DMS53 (cell line): ENCODE data around the gene CUL7.
A peak's percentile ranks its signal among the peaks of the same experiment; 100 is the strongest.
"Not testable (repeated sequence)": the region's sequence is repeated elsewhere in the genome, so short reads cannot be mapped to it uniquely, and the experiment has no call there.

Source experiments
- DNase-seq: peaks from one replicate; lab custom pipeline; 2025; lab: John Stamatoyannopoulos, UW

Gene CUL7

DNA sequence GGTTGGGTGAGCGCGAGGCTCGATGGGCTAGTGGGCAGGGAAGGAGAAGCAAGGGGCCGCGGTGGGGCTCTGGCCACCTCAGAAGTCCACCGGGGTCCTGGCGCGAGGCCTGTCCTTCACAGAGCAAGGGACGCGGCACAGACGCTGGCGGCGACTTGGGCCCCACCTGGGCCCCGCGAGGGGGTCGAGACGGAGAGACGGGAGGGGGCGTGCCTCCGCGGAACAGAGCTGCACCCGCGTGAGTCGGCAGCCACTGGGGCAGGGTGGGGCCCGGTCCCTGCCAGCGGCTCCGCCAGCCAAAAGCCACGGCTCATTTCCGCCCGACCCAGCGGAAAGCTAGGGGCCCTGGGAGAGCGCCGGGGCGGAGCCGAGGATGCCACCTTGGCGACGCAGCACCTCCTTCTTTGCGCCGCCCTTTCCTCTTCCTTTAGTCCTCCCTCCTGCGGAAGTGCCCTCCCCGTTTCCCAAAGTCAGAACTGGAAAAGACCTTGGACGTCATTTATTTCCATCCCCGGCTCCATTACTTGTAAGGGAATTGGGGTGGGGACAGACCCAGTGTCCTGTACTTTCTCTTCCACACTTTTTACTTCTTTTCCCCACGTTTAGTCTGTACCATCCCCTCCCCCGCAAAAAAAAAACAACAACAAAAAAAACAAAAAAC, at the start of gene CUL7:
Gene CUL7 (minus strand): TSS at position 307 of the 661 bp plus-strand sequence. CDS start 1,063 bp downstream, outside the sequence.
- peak; percentile 98 for DNase-seq

DNA sequence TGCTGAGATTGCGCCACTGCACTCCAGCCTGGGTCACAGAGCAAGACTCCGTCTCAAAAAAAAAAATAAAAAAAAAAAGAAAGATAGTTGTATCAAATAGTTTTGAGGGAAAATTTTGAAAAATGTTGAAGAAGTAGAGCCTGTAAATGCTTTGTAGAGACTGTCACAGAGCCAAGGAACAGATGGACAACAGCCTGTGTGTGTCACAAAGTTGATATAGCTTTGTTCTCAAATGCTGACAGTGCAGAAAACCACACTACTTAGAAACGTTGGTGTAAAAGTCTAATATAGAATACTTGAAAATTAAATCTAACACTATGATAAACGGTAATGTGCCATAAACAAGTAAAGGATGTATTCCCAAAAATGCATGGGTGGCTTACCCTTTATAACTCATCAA, 47.8 kb upstream of the CUL7 start:
- no peak for DNase-seq

DNA sequence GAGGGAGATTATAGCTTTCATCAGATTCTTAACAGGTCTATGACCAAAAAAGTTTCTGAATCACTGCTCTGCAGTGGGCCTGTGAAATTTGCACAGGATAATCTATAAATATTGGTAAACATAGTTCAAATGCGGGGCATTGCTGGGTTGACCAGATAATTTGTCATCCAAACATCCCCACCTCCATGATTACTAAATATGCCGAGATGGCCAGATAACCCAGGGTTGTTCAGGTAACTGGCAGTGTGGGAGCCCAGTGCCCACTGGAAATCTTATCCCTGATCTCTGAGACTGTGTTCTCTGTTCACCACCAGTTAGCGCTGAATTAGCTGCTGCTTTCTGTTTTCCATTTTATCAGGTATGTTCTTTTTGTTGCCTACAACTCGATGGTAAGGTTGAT, 43.9 kb upstream of the CUL7 start:
- no peak for DNase-seq

DNA sequence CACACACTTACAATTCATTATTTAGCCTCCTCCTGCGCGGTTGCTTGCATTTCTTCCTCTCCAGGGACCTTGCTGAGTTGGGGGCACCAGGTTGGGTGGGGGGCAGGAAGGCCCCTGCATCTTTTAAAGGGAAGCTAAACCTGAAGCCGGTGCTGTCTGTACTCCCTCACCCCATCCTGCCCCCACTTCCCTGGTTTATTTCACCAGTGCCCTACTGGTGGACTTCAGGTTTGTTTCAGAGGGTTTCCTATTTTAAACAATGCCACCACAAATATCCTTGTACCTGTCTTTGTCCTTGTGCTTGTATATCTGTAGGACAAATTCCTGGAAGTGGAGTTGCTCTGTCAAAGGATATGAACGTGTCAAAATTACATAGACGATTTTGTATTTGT, 43.4 kb upstream of the CUL7 start:
- DNase-seq = no peak

DNA sequence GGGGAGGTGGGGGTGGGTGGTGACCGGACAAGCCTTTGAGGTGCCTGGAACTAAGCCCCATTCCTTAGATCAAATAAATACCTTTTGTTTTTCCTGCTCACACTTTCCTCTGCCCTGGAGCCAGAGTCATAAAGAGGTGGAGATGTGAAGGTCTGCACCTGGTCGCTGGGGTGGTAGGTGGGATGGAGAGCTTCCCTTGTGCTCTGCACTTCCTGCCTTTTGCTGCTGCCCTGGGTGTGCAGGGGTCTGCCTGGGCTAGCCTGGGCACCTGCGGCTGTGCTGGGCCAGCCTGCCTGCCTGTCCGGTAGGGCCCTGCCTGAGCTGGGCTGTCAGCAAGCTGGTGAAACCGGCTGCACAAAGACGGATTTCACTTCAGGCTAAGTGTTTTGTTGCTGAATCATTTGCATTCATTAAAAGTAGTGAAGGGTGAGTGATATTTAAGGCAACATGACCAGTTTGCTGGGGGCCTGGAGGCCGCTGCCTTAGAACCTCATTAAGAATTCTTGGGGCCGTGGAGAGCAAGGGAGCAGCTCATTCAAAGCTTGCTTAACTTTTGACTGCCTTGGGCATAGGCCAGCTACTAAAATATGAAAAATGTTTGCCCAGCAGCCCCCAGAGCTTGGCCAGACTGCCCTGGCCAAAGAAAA, 42.9 kb upstream of the CUL7 start:
- DNase-seq = no peak

DNA sequence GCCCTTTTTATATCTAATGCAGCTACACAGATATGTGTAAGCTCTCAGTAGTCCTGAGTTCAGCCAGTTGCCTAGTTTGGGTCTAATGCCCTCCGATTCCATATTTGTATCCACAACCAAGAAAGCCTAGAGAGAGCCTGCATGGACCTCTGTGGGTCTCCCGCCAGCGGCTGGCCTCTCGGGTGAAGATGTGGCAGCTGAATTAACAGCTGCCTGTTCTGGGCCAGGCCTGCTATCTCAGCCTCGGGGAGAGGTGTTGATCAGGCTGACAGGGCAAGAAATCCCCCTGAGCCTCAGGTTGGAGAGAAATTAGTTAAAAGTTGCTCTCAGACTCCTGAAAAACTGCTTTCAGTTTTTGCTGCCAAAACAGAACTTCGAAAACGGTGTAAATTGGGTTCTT, 42.3 kb upstream of the CUL7 start:
- no peak for DNase-seq

DNA sequence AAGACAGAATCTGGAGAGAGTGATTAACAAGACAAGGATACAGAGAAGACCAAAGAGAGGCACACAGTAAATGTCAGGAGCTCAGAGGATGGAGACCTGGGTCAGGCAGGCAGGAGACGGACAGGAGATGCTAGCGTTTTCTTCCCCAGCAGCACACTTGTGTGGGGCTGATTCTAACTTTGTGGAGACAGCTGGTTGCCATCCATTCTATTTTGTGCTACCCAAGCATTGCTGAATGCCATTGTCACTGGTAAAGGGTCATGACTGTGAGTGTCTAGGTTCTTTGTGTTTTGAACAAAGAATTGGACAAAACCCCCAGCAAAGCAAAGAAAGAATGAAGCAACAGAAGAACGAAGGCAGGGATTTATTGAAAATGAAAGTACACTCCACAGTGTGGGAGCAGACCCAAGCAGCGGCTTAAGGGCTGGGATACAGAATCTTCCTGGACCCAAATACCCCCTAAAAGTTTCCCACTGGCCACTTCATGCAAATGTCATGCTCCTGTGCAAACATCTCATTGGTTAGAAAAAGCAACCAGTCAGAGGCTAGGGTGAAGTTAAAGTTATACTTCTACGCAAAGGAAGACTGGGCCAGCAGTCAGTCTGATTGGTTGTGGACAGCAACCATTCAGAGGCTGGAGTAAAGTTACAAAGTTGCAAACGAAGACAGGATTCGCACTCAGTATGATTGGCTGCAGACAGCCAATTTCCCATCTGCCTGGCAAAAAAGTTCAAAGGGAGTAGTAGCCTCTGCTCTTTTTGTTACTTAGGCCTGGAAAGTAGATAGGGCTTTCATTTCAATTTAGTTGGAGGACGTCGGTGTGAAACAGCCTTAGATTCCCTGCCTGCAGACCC, 40.0 kb upstream of the CUL7 start:
- DNase-seq = no peak

DNA sequence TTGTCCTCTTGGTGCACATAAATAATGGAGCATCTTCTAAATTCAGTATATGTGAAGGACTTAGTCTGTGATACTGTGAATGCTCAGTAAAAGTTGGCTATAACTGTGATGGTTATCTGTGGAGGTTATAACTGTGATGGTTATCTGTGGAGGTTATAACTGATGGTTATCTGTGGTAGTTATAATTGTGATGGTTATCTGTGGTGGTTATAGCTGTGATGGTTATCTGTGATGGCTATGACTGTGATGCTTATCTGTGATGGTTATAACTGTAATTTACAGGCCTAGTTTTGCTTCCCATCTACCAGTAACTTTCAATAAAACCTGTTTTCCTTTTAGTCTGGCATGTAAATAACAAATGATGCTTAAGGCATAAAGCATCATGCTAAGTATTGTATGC, 39.0 kb upstream of the CUL7 start:
- no peak for DNase-seq

DNA sequence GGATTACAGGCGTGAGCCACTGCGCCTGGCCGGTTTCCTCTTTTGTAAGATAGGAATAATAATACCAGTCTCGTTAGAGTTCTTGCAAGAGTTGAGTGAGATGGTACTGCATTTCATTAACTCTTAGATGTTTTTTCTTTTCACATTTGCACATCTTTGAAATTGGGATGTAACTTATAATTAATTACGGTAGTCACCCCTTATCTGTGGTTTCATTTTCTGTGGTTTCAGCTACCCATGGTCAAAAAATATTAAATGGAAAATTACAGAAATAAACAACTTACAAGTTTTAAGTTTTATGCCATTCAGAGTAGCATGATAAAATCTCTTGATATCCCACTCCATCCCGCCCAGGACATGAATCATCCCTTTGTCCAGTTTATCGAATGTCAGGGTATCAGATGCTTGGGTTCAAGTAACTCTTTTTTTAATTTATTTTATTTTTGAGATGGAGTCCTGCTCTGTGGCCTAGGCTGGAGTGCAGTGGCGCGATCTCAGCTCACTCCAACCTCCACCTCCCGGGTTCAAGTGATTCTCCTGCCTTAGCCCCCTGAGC, 37.9 kb upstream of the CUL7 start:
- DNase-seq = no peak

DNA sequence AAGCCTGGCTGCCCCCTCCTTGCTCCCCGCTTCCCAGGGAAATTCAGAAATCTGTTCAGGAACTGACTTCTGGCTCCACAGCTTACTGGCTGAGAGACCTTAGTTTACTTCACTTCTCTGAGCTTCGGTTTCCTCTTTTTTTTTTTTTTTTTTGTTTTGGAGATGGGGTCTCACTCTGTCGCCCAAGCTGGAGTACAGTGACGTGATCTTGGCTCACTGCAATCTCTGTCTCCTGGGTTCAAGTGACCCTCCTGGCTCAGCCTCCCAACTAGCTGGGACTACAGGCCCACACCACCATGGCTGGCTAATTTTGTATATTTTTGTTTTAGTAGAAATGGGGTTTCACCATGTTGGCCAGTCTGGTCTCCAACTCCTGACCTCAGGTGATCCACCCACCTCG, 37.4 kb upstream of the CUL7 start:
- no peak for DNase-seq

DNA sequence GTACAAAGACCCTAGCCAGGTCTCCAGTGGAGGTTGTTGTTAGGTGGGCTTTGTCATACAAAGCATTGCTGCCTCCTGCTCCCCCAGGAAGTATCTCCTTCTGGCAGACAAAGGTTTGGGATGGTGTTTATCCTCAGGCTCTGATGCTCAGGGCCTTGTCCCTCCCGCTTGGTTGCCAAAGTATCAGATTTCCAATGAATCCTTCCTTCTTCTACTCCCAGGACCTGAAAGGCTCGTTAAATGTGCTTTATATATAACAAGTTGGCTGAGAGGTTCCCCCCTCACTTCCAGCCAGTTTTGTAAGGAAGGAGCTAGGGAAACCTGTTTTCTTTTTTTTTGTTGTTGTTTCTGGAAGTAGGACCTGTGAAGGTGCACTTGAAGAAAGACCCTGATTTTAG, 36.9 kb upstream of the CUL7 start:
- DNase-seq = peak; percentile 10

DNA sequence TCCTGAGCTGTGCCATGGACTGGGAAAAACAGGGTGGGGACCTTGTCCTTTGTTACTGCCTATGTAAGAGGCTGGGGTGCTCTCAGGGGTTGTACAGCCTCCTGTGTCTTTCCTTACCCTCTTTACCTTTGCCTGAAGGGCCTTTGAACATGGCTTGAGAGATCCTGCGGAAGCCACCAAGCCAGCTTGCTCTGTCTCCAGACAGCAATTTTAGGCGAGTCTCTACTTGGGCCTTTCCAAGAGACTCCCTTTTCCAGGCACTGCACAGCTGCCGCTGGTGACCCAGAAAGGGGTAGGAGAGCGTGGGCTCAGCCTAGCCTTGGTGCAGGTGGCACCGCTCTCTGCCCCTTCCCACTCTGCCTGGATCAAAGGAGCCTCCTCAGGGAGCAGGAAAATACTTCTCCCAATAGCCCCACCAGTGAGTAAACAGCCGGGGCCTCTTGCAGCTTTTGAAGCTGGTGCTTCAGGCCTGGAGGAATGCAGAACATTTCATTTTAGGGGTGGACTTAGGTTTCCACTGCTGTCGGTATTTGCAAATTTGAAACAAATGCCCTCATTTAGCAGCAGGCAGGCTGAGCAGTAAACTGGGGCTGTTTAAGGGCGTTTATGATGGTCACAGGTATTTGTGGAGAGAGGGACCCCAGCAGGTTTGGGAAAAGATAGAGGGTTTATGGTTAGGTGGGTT, 36.4 kb upstream of the CUL7 start:
- no peak for DNase-seq

DNA sequence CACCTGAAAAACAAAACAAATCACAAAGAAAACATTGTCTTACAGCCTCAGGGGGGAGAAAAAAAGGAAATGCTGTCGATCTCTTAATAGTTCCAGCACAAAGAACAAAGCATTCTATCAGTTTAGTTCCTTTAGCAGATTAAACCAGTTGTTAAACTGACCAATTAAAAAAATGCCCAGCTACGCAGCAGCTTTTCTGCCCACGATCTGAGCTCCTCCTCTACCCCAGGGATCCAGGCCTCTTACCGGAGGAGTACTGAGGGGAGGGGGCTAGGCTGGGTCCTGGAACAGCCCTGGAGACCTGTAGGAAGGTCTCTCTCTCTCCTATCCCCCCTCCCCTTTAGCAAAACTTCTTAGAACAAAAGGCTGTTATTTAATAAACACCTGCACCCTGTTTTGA, 35.8 kb upstream of the CUL7 start:
- no peak for DNase-seq

DNA sequence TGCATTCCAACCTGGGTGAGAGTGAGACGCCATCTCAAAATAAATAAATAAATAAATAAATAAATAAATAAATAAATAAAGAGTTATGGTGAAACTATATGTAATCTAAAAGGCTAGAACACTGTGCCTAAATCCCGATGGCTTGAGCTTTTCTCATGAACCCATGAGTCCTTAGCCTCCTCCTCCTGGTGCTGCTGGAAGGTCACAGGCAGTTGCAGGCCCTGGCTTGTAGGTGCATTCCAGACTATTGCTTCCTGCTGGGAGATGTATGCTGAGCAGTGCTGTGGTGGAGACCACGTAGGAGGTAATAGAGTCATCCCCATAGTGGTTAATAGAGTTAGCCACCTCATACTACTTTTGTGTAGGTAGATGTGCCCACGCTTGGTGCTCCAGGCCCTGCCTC, 35.0 kb upstream of the CUL7 start:
- DNase-seq = no peak

DNA sequence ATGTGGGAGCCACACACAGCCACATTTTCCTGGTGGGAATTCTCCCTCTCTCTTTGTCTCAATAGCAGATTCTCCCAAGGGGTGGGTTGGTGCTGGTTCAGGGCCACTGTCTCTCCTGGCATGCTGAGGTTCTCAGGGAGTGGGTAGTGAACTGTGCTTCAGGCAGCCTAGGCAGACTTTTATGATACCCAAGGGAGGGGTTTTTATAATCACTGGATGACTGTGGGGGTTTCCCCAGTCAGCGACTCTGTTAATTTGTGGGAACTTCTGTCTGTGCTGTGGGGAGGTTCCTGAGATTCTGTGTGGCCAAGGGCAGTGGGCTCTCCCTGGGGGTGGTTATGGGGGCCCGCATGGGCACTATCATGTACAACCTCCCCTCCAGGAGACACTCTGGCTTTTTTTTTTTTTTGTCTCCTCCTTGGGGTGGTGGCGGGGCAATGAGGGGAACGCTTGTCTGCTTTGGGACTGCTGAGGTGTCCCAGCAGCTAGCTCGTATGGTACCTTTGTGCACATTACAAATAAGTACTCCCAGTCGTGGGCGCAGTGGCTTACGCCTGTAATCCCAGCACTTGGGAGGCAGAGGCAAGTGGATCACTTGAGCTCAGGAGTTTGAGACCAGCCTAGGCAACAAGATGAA, 32.5 kb upstream of the CUL7 start:
- DNase-seq = no peak

DNA sequence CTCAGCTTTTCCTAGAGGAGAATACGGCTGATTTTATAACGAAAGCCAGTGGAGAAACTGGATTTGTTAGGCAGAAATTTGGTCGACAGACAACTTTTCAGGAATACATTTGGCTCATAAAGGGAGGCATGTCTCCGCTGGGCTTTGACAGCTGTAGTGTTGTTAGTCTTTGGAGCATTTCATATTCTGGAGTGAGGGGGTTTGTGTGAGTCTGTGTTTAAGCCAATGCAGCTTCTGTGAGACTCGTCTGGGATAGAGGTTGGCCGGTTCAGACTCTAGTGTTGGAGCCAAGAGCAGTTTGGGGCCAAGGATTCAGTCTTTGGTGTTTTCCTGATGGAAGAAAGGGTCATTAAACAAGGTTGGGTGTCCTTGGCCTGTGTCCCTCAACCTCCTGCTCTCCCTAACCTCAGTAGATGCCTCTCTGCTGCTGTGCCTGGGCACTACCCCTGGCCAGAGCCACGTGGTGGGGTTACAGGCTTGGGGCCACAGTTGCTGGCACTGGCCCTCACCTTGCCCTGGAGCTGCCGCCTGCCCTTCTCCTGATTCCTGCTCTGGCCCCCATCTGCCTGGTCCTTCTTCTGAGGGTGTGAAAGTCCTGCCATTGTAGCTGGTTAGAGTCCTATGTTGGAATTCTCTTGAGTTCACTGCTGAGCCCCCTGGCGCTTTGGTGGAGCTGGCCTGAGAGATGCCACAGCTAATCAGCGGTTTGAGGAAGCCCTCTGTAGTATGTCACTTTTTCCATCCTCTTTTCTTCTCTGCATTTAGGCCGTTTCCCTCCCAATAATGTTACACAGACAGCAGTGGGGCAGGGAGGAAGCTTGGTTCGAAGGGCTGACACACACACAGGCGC, 29.4 kb upstream of the CUL7 start:
- DNase-seq = no peak

DNA sequence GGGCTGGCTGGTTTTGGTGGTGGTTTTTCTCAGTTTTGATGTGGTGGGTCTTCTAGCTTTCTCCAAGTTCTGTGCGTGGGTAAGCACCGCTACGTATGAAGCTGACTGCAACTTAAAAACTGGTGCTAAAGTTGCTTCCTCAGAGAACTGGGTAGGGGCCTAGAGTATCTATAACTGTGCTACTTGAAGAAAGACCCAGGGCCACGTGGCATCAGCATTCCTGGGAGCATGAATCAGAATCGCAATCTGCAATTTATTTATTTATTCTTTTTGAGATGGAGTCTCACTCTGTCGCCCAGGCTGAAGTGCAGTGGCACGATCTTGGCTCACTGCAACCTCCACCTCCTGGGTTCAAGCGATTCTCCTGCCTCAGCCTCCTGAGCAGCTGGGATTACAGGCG, 28.3 kb upstream of the CUL7 start:
- not testable (repeated sequence) for DNase-seq

DNA sequence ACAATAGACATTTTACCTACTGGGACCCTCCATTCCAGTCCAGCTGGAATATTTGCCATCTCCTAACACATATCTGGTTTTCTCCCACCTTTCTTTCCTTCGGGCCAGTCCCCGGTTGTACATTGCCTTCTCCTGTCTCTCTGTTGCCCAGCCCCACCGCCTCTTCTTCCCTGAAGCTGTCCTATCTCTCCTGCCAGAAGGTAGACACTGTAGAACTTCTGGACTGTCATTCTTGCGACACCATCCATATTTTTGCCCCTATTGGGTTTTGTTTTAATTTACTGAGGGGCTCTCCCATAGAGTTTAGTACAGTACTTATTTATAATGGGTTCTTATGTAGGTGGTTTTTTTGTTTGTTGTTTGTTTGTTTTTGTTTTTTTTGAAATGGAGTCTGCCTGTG, 27.4 kb upstream of the CUL7 start:
- no peak for DNase-seq

DNA sequence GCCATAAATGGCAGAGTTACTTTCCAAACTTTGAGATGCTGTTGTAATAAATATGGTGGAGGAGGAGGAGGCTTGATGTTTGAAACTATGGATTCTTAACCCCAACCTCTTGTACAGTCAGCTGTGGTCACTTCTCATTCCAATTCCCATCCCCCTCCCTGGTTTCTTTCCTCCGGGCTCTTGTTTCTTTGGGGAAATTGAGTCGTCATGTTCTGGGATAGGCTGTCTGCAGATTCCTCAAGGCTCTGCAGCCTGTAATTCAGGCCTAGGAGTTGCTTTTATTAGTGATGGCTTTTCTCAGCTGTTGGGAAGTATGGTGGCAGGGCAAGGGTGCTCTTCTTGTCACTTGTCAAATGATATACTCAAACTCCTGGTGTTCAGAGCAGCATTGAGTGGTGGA, 25.0 kb upstream of the CUL7 start:
- DNase-seq = no peak

DNA sequence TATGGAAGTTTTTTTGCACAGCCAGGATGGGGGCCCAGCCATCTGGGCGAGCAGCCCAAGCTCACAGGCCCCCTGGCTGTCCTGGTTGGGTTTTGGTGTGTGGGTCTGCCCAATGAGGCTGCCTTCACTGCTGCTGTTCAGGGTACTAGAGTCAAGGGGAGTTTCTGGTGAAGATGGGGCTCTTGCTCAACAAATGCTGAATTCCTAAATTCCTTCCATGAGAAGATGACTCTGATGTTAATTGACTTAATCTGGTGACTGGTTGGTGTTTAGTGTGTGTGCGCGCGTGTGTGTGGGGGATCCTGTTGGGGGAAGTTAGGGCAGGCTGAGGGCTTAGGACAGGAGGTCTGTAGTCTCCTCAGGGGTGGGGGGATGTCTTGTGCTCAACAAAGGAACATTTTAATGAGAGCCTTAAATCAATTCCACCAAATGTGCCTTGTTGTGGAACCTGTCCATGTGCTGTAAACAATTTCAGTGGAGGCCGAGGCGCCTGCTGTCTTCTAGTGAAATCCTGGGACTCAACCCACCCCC, 24.4 kb upstream of the CUL7 start:
- DNase-seq = no peak
